ENCODE measurements around the gene DNAJC11. TPM values are rescaled to one million over a fixed set of nuclear protein-coding genes. Genes with fewer than 3 reads are reported as not detected.

Gene DNAJC11
- polyA plus RNA-seq, 3 donors, result 14.1 to 25.4 (median 21.1) TPM

- 87 to 88% (median 88%) methylated on average over 30 of the region's 30 CpGs for WGBS, 3 donors
- no peak overlapping the region for H3K27ac ChIP-seq (ENCODE audit: low read depth, low read length)
Observed at GRCh38 chr1:6632588-6633514, 68.8 kb downstream of the DNAJC11 start.

DNA sequence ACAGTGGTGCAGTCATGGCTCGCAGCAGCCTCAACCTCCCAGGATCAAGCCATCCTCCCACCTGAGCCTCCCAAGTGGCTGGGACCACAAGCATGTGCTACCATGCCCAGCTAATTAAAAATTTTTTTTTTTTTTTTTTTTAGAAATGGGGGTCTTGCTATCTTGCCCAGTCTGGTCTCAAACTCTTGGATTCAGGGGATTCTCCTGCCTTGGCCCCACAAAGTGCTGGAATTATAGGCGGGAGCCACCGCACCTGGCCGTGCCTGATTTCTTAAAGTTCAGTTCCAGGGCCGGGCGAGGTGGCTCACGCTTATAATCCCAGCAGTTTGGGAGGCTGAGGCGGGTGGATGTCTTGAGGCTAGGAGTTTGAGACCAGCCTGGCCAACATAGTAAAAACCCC, 70.6 kb downstream of the DNAJC11 start:
- H3K27ac ChIP-seq (ENCODE audit: low read depth, low read length), result no peak overlapping the region
- 92 to 99% (median 98%) methylated on average over 8 of the region's 8 CpGs for WGBS, 3 donors

DNA sequence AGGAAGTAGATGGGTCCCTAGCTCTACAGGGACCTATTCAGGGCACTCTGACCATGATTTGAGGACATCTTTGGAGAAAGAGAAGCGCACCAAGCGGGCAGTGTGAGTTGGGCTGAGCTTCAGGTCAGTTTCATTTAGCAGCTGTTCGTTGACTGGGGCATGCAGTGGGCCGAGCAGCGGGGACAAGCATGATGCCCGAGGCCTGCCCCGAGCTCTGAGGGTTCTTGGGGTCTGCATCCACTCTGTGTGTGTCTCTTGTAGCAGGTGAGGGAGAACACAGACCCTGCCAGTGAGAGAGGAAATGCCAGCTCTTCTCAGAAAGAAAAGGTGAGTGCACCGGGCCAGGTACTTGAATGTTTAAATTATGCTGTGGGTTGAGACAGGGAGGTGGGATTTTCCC, 71.6 kb downstream of the DNAJC11 start:
- WGBS, 3 donors, result 89 to 96% (median 94%) methylated on average over 8 of the region's 8 CpGs

DNA sequence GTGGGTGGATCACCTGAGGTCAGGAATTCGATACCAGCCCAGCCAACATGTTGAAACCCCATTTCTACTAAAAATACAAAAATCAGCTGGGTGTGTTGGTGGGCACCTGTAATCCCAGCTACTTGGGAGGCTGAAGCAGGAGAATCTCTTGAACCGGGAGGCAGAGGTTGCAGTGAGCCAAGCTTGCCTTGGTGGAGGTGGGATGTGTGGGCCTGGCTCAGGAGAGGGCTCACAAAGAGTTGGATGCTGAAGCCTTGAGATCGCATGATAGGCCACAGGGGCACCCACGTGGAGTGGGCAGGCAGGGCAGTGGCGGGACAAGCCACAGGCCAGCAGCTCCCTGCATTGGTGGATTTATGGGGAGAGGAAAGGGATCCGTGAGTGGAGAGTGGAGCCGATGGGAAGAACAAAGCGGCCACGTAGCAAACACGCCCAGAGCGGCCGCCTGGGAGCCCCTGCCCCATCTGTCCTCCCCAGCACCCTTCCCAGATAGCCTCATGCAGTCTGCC, 72.6 kb downstream of the DNAJC11 start:
- H3K27ac ChIP-seq (ENCODE audit: low read depth, low read length), result no peak overlapping the region
- 83 to 96% (median 91%) methylated on average over 12 of the region's 12 CpGs for WGBS, 3 donors

More for the DNA sequence above, 71.6 kb downstream of the DNAJC11 start:
- H3K27ac ChIP-seq (ENCODE audit: low read depth, low read length), result no peak overlapping the region

GRCh38 chr1:6627841-6628545, 73.6 kb downstream of the DNAJC11 start:
- 89 to 95% (median 95%) methylated on average over 21 of the region's 21 CpGs for WGBS, 3 donors
- no peak overlapping the region for H3K27ac ChIP-seq (ENCODE audit: low read depth, low read length)

DNA sequence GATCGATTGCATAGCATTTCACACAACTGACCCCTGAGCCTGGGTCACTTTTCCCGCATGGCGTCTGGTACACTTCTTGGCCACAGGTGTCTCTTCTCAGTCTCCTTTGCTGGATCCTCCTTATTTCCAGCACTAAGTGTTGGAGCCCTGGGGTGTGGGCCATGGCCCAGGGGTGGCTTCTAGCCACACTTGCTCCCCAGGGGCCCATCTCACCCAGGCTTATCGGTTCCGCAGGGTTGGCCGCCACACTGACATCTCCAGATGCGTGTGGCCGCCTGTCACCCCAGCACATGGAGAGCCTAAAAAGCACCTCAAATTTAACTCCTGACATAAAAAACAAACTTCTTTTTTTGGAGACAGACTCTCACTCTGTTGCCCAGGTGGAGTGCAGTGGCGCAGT, 74.6 kb downstream of the DNAJC11 start:
- WGBS, 3 donors, result 91 to 94% (median 92%) methylated on average over 9 of the region's 9 CpGs
- H3K27ac ChIP-seq (ENCODE audit: low read depth, low read length), result no peak overlapping the region

- no peak overlapping the region for H3K27ac ChIP-seq (ENCODE audit: low read depth, low read length)
- 3 to 8% (median 5%) methylated on average over 25 to 32 of the region's 32 CpGs for WGBS, 3 donors
Observed at GRCh38 chr1:6625584-6626149, 75.9 kb downstream of the DNAJC11 start.

DNA sequence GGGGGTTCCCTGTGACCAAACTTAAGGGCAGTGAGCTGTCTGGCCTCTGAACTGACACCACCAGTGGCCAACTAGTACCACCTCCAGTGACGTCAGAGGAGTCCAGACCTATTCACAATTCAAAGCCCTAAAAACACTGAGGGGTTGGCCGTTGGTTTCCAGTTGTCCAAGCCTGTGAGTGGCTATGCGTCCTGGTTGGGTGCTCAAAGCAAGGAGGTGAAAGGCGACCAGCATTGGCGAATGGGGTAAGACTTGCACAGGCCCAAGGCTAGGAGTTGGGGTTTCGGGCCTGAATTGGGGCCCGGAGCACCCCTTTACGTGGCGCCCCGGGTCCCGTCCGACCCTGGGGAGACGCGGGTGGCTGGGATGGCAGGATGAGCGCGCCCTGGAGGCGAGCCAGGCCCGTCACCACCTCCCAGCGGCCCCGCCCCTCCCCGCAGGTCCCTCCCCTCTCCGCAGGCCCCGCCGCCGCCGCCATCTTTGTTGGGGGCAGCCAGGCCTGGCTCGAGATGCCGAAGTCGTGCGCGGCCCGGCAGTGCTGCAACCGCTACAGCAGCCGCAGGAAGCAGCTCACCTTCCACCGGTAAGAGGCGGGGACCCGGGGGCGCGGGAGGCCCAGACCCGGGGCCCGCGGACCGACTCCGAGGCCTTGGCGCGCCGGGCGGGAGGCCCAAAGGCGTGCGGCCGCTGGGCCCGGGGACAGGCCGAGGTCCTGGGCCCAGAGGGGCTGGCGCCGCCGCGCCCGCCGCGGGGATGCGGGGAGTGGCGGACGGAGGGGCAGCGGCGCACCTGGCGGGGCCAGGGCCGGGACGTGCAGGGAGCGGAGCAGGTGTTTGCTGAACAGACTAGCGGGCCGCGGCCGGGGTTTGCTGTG, 76.7 kb downstream of the DNAJC11 start, which contains the start of gene THAP3:
Gene THAP3, plus strand, starts transcription at position 159 of the 874 bp plus-strand sequence. Its CDS starts 351 bp downstream, at position 510.
- H3K27ac ChIP-seq (ENCODE audit: low read depth, low read length), result peak within 1 kb of the TSS; percentile 24
- 2% methylated on average over 48 to 73 of the region's 73 CpGs for WGBS, 3 donors

GRCh38 chr1:6623269-6623965, 78.2 kb downstream of the DNAJC11 start:
- no peak overlapping the region for H3K27ac ChIP-seq (ENCODE audit: low read depth, low read length)
- 72 to 80% (median 79%) methylated on average over 14 of the region's 14 CpGs for WGBS, 3 donors

GRCh38 chr1:6622396-6623152, 79.0 kb downstream of the DNAJC11 start:
- H3K27ac ChIP-seq (ENCODE audit: low read depth, low read length), result no peak overlapping the region
- 83 to 88% (median 86%) methylated on average over 10 of the region's 10 CpGs for WGBS, 3 donors

- no peak overlapping the region for H3K27ac ChIP-seq (ENCODE audit: low read depth, low read length)
- WGBS, 3 donors, result 89 to 92% (median 91%) methylated on average over 41 of the region's 41 CpGs
Observed at GRCh38 chr1:6621429-6622391, 79.9 kb downstream of the DNAJC11 start.

DNA sequence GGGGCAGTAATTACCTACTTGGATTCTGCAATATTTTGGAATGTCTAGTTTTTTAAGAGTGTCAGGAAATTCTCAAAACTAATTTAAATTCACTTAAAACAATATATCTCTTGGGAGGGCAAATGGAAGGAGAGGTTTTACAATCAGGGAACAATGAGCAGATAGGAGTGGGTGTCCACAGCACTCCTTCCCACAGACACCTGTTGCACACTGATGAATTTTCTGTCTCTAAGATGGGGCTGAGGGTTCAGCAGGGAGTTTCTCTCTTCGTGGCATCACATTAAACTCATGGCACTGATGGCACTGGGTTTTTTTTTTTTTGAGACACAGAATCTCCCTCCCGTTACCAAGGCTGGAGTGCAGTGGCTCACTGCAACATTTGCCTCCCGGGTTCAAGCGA, 82.6 kb downstream of the DNAJC11 start:
- WGBS, 3 donors, result 95 to 97% (median 97%) methylated on average over 4 of the region's 4 CpGs
- no peak overlapping the region for H3K27ac ChIP-seq (ENCODE audit: low read depth, low read length)

GRCh38 chr1:6614929-6615785, 86.5 kb downstream of the DNAJC11 start:
- WGBS, 3 donors, result 2% methylated on average over 54 to 82 of the region's 82 CpGs
- H3K27ac ChIP-seq (ENCODE audit: low read depth, low read length), result no peak overlapping the region

GRCh38 chr1:6614019-6614928, 87.3 kb downstream of the DNAJC11 start:
- 1 to 2% (median 2%) methylated on average over 39 to 114 of the region's 117 CpGs for WGBS, 3 donors
- peak overlapping the region; percentile 90 for H3K27ac ChIP-seq (ENCODE audit: low read depth, low read length)
